PC-3 (cell line): ENCODE measurements around the gene APBA2. TPM values are rescaled to one million over a fixed set of nuclear protein-coding genes. Genes with fewer than 3 reads are reported as not detected.

Source experiments
- ATAC-seq: fragments of 200-7000 bp; cut with Tn5 transposase; 2 replicates; pipeline ENCODE4 v1.9.1; 2020; ENCODE audit warnings: mild to moderate bottlenecking, moderate library complexity
- BruUV-seq: library from RNA; stranded (reverse); fragments of 400-500 nt; replicated peaks from 2 replicates; lab custom pipeline; 2021; lab: Mats Ljungman, UMichigan
- CTCF ChIA-PET: fragments of 300-600 bp; sonication (Branson Sonifier 250); formaldehyde crosslinking; loops from one replicate; lab custom pipeline; 2022; ENCODE audit warnings: antibody characterized with exemption; lab: Charles Lee
- POLR2A ChIA-PET: fragments of 300-600 bp; sonication (Branson Sonifier 250); formaldehyde crosslinking; loops from one replicate; lab custom pipeline; 2022; ENCODE audit warnings: antibody characterized with exemption; ENCODE audit not compliant: unreplicated experiment; lab: Charles Lee
- DNase-seq: peaks from one replicate; pipeline ENCODE4 v3.0.0-alpha.2; 2015
- H2AFZ ChIP-seq: fragments of 300-600 bp; sonication (generic); 2 replicates; pipeline ENCODE4 v1.6.0; 2016; ENCODE audit warnings: antibody characterized with exemption, low read length
- H3F3A ChIP-seq: fragments of 300-600 bp; sonication (generic); one replicate; pipeline ENCODE4 v1.6.0; 2017; ENCODE audit warnings: antibody characterized with exemption, low read length, control low read depth, mild to moderate bottlenecking; ENCODE audit not compliant: unreplicated experiment
- H3K27ac ChIP-seq: fragments of 300-600 bp; sonication (generic); 2 replicates; pipeline ENCODE4 v1.5.1; 2016; ENCODE audit warnings: mild to moderate bottlenecking, low read length
- H3K27me3 ChIP-seq: fragments of 300-600 bp; sonication (generic); 2 replicates; pipeline ENCODE4 v1.6.1; 2016; ENCODE audit warnings: low read length, mixed read lengths
- H3K36me3 ChIP-seq: fragments of 300-600 bp; sonication (generic); 2 replicates; pipeline ENCODE4 v1.6.1; 2016; ENCODE audit warnings: low read depth, mixed run types, low read length, mixed read lengths
- H3K4me1 ChIP-seq: fragments of 300-600 bp; sonication (generic); 2 replicates; pipeline ENCODE4 v1.5.1; 2016; ENCODE audit warnings: low read length; ENCODE audit not compliant: insufficient read depth
- H3K4me2 ChIP-seq: fragments of 300-600 bp; sonication (generic); 2 replicates; pipeline ENCODE4 v1.6.0; 2016; ENCODE audit warnings: low read length
- H3K4me3 ChIP-seq: fragments of 300-600 bp; sonication (generic); 2 replicates; pipeline ENCODE4 v1.5.1; 2016; ENCODE audit warnings: mild to moderate bottlenecking, low read length, mixed read lengths
- H3K79me2 ChIP-seq: fragments of 300-600 bp; sonication (generic); 2 replicates; pipeline ENCODE4 v1.6.1; 2017; ENCODE audit warnings: low read length, mixed read lengths
- H3K9ac ChIP-seq: fragments of 300-600 bp; sonication (generic); 2 replicates; pipeline ENCODE4 v1.6.0; 2016; ENCODE audit warnings: mild to moderate bottlenecking, low read length
- H3K9me2 ChIP-seq: fragments of 300-600 bp; sonication (generic); replicated peaks from 2 replicates; pipeline ENCODE4 v1.6.1; 2016; ENCODE audit warnings: mixed run types, low read length, mixed read lengths
- H3K9me3 ChIP-seq: fragments of 300-600 bp; sonication (generic); 2 replicates; pipeline ENCODE4 v1.6.1; 2016; ENCODE audit warnings: low read length, mixed read lengths
- H4K20me1 ChIP-seq: fragments of 300-600 bp; sonication (generic); 2 replicates; pipeline ENCODE4 v1.6.1; 2016; ENCODE audit warnings: low read length, mixed read lengths
- CTCF ChIP-seq: fragments of 300-600 bp; sonication (generic); conservative IDR thresholded peaks from 2 replicates; pipeline ENCODE4 v1.5.1; 2017; ENCODE audit warnings: antibody characterized with exemption, low read depth, mild to moderate bottlenecking, low read length
- EZH2 ChIP-seq: fragments of 300-600 bp; sonication (generic); IDR thresholded peaks from one replicate; pipeline ENCODE4 v1.6.1; 2017; ENCODE audit warnings: antibody characterized with exemption, mild to moderate bottlenecking, low read length; ENCODE audit not compliant: unreplicated experiment
- EZH2phosphoT487 ChIP-seq: fragments of 300-600 bp; sonication (generic); IDR thresholded peaks from 2 replicates; pipeline ENCODE4 v1.6.1; 2018; ENCODE audit warnings: mild to moderate bottlenecking, antibody characterized with exemption, low read length, borderline replicate concordance
- intact Hi-C: fragments of 100-400 bp; cut with micrococcal nuclease; formaldehyde crosslinking; loops from 2 replicates; pipeline ENCODE4 v1.9.0; 2023
- total RNA-seq: library from RNA; depleted of rRNA; stranded (reverse); fragments of >200 nt; gene quantifications from 2 replicates; pipeline ENCODE4 v1.2.3, GENCODE V29; 2014

Gene APBA2
- total RNA-seq, 1 experiment from 2014 or later, result 61.7 TPM

GRCh38 chr15:28871168-28871567, 14.6 kb upstream of the APBA2 start:
- DNase-seq (no peak), ATAC-seq (no peak)
- no peaks in the 10 kb centered on the region for H3K4me1 ChIP-seq
- H3K27ac ChIP-seq, result no peak overlapping the region
- H2AFZ ChIP-seq, result no peak overlapping the region
- H4K20me1 ChIP-seq, result no peaks in the 10 kb centered on the region
- CTCF ChIA-PET, result no interaction called here
- TF ChIP-seq EZH2 (no peak), EZH2phosphoT487 (no peak), CTCF (no peak)
- H3K9me3 ChIP-seq, result no peaks in the 10 kb centered on the region
- intact Hi-C loops, result no loop called here
- H3K9ac ChIP-seq, result no peak overlapping the region
- H3K36me3 ChIP-seq, result no peaks in the 10 kb centered on the region
- no peaks in the 10 kb centered on the region for H3K79me2 ChIP-seq
- H3F3A ChIP-seq, result no peaks in the 10 kb centered on the region
- H3K9me2 ChIP-seq, result no peaks in the 10 kb centered on the region
- no peak overlapping the region for H3K4me2 ChIP-seq
- no peaks in the 10 kb centered on the region for H3K27me3 ChIP-seq
- POLR2A ChIA-PET, result no interaction called here
- H3K4me3 ChIP-seq, result no peak overlapping the region
- no TSS peak for BruUV-seq

GRCh38 chr15:28873006-28873405, 12.8 kb upstream of the APBA2 start:
- no peak overlapping the region for H2AFZ ChIP-seq
- H3K9me2 ChIP-seq, result no peaks in the 10 kb centered on the region
- no peaks in the 10 kb centered on the region for H3K4me1 ChIP-seq
- no peaks in the 10 kb centered on the region for H3K27me3 ChIP-seq
- no peak overlapping the region for H3K9ac ChIP-seq
- ChIA-PET CTCF (no interaction called here), POLR2A (no interaction called here)
- ATAC-seq (no peak), DNase-seq (no peak)
- no peak overlapping the region for H3K4me3 ChIP-seq
- no peak overlapping the region for H3K27ac ChIP-seq
- no peak overlapping the region for H3K4me2 ChIP-seq
- no TSS peak for BruUV-seq
- H3K9me3 ChIP-seq, result no peaks in the 10 kb centered on the region
- no peaks in the 10 kb centered on the region for H3F3A ChIP-seq
- no peaks in the 10 kb centered on the region for H3K79me2 ChIP-seq
- TF ChIP-seq CTCF (no peak), EZH2 (no peak), EZH2phosphoT487 (no peak)
- H4K20me1 ChIP-seq, result no peaks in the 10 kb centered on the region
- intact Hi-C loops, result no loop called here
- no peaks in the 10 kb centered on the region for H3K36me3 ChIP-seq

- intact Hi-C loops, result no loop called here
- H3K79me2 ChIP-seq, result no peaks in the 10 kb centered on the region
- H3K4me1 ChIP-seq, result no peaks in the 10 kb centered on the region
- H3F3A ChIP-seq, result no peaks in the 10 kb centered on the region
- CTCF ChIA-PET, result no interaction called here
- POLR2A ChIA-PET, result no interaction called here
- no peaks in the 10 kb centered on the region for H3K9me2 ChIP-seq
- no peak overlapping the region for H3K27ac ChIP-seq
- no peaks in the 10 kb centered on the region for H3K36me3 ChIP-seq
- H2AFZ ChIP-seq, result no peak overlapping the region
- BruUV-seq, result no TSS peak
- H3K9me3 ChIP-seq, result no peaks in the 10 kb centered on the region
- ATAC-seq (peak; percentile 33), DNase-seq (no peak)
- no peaks in the 10 kb centered on the region for H4K20me1 ChIP-seq
- no peak overlapping the region for H3K9ac ChIP-seq
- H3K27me3 ChIP-seq, result no peaks in the 10 kb centered on the region
- no peak overlapping the region for H3K4me2 ChIP-seq
- no peak overlapping the region for H3K4me3 ChIP-seq
- no peak for TF ChIP-seq EZH2
- no peak for TF ChIP-seq EZH2phosphoT487
- no peak; the same call in 1 of the 2 replicates for TF ChIP-seq CTCF
Observed at GRCh38 chr15:28873585-28874190, 12.1 kb upstream of the APBA2 start.
